PFSK-1 (cell line): Measurements from ENCODE around the gene CDKN2B-AS1.

ENCODE experiments used
- FOXP2 ChIP-seq: optimal IDR thresholded peaks from 2 replicates; pipeline ENCODE3; 2011; ENCODE audit warnings: borderline replicate concordance, control low read depth, inconsistent platforms; ENCODE audit not compliant: insufficient read depth; ENCODE audit errors: extremely low read length, extremely low read depth
- POLR2AphosphoS5 ChIP-seq: IDR thresholded peaks from 2 replicates; pipeline ENCODE4 v1.6.1; 2012; ENCODE audit warnings: low read depth, mild to moderate bottlenecking, control low read depth, low read length, moderate library complexity
- REST ChIP-seq, 2 experiments: IDR thresholded peaks; 2 replicates each; pipeline versions ENCODE4 v1.6.1 to v1.8.0; 2011 to 2012; ENCODE audit warnings: low read depth in 2 of 2, low read length in 2 of 2, control low read depth in 1 of 2, inconsistent platforms in 1 of 2, mild to moderate bottlenecking in 1 of 2, moderate library complexity in 1 of 2; ENCODE audit not compliant: insufficient read depth in 1 of 2
- SIN3A ChIP-seq: IDR thresholded peaks from 2 replicates; pipeline ENCODE4 v1.6.1; 2012; ENCODE audit warnings: mild to moderate bottlenecking, low read length, moderate library complexity, borderline replicate concordance; ENCODE audit not compliant: insufficient read depth
- TAF1 ChIP-seq: IDR thresholded peaks from 2 replicates; pipeline ENCODE4 v1.6.1; 2012; ENCODE audit warnings: low read length, control low read depth, borderline replicate concordance; ENCODE audit not compliant: insufficient read depth

Gene CDKN2B-AS1

GRCh38 chr9:22159586-22159985 is 165.0 kb downstream of the CDKN2B-AS1 start:
- TF ChIP-seq SIN3A = no peak
- no peak for TF ChIP-seq TAF1

GRCh38 chr9:22160221-22160620 is 165.6 kb downstream of the CDKN2B-AS1 start:
- TF ChIP-seq FOXP2 (no peak), TAF1 (no peak), REST (IDR thresholded peaks at IDR 0.05; ENCODE audit: insufficient read depth in 1 of 2, low read depth in 2 of 2, low read length in 2 of 2) (no peak), POLR2AphosphoS5 (no peak), SIN3A (no peak)

GRCh38 chr9:22165144-22165543 is 170.6 kb downstream of the CDKN2B-AS1 start:
- TF ChIP-seq TAF1 (no peak), SIN3A (no peak), REST (IDR thresholded peaks at IDR 0.05; ENCODE audit: insufficient read depth in 1 of 2, low read depth in 2 of 2, low read length in 2 of 2) (no peak), POLR2AphosphoS5 (no peak), FOXP2 (no peak)

- TF ChIP-seq TAF1 (no peak), SIN3A (no peak), POLR2AphosphoS5 (no peak), FOXP2 (no peak), REST (IDR thresholded peaks at IDR 0.05; ENCODE audit: insufficient read depth in 1 of 2, low read depth in 2 of 2, low read length in 2 of 2) (no peak)
These were observed 174.7 kb downstream of the CDKN2B-AS1 start for GRCh38 chr9:22169243-22169642.

GRCh38 chr9:22169727-22170503 is 175.3 kb downstream of the CDKN2B-AS1 start:
- TF ChIP-seq FOXP2 (no peak), POLR2AphosphoS5 (no peak), REST (IDR thresholded peaks at IDR 0.05; ENCODE audit: insufficient read depth in 1 of 2, low read depth in 2 of 2, low read length in 2 of 2) (no peak), TAF1 (no peak), SIN3A (no peak)
